ENCODE data around the gene UTP25.

Gene UTP25

GRCh38 chr1:209807509-209807908 is 20.3 kb upstream of the UTP25 start:
- no peak for DNase-seq

DNA sequence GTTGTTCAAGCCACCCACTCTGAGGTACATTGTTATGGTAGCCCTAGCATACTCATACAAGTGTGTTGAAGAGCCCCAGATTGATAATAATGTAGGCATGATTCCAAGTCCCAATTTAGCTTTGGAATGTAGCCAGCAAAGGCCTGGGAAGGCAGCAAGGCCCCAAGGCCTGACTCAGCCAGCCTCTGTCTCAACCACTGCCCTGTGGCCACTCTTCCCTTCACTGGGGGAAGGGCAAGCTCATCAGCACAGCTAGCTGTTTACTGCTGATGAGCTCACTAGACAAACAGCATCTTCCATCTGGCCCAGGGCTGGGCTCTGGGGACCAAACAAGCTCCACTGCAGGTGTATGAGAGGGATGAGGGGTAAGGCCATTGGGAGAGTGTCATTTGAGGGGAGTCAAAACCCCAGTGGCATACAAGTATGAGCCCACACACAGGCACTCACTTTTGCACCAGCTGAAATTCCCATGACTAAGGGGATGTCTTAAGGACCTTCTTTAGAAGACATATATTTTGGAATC is 19.7 kb upstream of the UTP25 start:
- DNase-seq = no peak

- no peak for DNase-seq
Observed at GRCh38 chr1:209809611-209810010, 18.2 kb upstream of the UTP25 start.

DNA sequence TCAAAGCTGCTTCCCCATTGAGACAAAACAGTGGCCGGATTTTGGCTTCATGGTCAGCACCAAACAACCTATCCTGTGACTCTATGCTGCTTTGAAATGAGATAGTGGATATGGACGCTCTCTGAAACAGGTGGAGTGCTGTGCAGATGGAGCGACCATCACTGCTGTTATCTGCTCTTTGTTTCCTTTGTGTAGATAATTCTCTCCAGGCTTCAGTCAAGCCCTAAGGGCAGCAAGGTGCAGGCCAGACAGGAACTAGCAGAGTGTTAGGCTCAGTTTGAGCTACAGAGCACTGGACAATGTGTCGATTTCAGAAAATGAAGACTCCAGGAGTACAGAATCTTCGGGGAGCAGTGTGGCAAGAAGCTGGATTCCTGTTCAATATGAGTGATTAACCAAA is 17.0 kb upstream of the UTP25 start:
- no peak for DNase-seq

GRCh38 chr1:209813902-209814301 is 13.9 kb upstream of the UTP25 start:
- no peak for DNase-seq

DNA sequence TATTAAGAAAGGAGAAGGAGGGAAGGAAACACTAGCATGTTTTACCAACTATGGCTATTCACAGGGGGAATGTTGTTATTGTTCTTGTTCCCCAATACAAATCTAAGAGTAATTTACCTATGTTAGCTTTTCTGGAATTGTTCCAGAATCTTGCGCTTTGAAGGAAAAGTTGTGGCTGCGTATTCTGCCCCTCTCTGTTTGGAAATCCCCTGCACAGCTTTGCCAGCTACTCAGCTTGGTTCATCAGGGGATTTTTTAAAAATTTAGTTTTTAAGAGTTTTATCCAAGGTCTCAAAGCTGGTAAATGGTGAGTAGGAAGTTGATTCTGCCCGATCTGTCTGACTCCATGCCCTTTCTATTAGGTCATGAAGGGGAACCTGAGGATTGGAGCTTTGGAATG is 12.3 kb upstream of the UTP25 start:
- no peak for DNase-seq

DNA sequence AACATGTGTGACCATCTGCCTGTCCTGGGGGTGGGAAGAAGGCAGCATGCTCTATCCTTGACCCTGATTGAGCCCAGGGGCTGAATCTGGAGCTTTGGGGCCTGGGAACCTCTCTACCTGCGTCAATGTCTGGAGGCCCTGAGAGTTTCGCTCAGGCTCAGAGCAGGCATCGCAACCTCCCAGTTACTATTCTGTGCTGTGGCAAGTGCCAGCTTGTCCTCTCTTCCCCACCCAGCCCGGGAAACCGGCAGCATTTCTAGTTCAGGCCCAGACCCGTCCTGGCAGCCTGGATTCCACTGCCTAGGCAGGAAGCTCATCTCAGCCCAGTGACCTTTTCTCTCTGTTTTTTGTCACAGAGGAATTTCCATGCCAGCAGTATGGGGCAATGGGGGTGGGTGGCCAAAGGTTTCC is 11.8 kb upstream of the UTP25 start:
- no peak for DNase-seq

DNA sequence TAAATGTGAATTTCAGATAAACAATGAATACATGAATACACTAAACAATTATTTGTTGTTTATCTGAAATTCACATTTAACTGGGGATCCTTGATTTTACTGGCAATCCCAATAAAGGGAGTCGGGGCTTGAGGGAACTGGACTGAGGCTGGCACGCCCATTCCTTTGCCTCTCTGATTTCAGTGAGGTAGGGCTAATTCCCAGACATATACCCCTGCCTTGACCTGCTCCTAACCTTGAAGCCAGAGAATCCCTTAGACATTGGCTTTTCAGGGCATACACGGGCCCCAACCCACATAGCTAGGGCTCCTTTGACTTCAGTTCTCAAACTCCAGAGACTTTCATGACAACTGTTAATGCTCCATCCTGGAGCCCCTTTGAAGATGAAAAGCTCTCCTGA is 10.8 kb upstream of the UTP25 start:
- no peak for DNase-seq

DNA sequence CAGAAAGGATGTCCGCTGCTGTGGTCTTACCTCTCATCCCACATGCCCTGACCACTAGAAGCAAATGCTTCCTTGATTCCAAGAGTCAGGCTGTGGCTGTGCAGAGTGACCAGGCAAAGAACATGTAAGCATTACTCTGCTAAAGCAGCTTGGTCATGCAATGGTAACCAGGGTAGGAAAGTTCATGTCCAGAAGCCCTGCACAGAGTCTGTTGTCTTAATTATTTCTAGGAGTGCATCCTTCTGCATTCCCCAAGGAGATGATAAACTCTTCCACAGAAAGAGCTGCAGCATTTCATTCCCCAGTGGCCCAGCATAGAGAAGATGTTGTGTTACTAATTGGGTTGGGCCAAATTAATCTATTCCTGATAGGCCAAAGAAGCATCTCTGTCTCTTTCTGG is 10.1 kb upstream of the UTP25 start:
- DNase-seq = no peak

DNA sequence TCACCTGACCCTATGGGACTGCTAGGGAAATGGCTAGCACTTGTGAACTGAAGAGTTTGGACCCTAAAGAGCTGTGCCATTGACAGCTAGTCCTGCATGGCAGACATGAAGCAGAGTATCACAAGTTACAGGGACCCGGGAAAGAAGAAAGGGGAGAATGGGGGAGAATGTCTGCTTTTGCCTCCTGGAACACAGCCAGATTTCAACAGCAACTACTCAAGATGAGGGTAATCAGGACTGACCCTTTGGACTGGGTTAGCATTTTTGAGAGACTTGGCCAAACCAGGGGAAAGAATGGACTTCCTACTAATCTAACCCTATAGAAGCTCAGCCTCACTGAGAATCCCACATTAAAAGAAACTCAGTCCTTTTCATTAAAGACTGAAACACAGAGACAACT is 8.7 kb upstream of the UTP25 start:
- no peak for DNase-seq

GRCh38 chr1:209820986-209821385 is 6.8 kb upstream of the UTP25 start:
- no peak for DNase-seq

- no peak for DNase-seq
Observed at GRCh38 chr1:209822706-209823105, 5.1 kb upstream of the UTP25 start.

- no peak for DNase-seq
Observed at GRCh38 chr1:209823143-209824041, 4.4 kb upstream of the UTP25 start.

DNA sequence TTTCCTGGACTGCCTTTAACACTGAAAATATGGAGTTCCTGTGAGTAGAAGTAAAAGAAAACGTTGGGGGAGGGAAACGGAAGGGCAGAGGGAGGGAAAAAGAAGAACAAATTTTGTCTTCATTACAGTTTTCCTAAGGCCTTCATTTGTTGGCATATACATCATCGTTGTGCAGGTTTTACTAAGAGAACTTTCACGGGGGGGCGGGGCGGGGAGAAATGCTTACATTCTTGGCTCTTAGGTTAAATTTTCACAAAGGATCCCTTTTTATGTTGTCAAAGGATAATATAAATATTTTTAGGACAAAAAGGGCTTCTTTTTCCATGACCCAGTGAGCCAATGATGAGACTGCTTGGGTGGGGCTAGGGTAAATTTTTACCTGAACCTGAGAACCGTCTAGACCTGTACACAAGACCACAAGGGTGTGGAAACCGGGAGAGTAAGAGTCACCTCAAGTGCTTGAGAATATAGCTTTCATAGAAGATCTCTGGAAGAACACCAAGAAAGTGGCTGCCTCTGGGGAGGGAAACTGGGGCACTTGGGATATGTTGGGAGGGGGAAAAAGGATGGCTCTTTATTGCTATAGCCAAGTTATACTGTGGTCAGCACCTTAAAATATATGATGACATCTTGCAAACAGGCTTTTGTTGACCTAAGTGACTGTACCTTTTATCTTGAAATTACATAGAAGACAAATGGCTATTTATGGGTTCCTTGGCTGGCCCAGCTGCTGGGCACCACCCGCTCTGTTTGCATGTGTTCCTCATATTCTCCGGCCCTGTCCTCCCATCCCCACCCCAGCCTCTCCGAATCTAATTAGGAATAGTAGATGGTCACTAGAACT is 2.0 kb upstream of the UTP25 start:
- DNase-seq = no peak

- no peak for DNase-seq
Observed at GRCh38 chr1:209829716-209830115, 1.9 kb downstream of the UTP25 start.

- no peak for DNase-seq
Observed at GRCh38 chr1:209830722-209831121, 3.0 kb downstream of the UTP25 start.

DNA sequence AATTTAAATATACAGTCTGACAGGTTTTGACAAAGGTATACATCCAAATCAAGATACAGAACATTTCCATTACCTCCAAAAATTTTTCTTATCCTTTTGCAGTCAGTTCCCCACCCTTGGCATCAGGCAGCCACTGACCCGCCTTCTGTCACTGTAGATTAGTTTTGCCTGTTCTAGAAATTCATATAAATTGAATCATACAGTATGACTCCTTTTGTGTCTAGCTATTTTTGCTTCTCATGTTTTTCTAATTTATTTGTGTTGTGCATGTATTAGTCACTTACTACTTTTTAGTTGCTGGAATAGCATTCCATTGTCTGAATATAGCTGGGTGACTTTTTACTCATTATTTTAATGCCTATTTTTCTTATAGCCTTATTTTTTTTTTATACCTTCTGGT is 3.8 kb downstream of the UTP25 start:
- no peak for DNase-seq

GRCh38 chr1:209835782-209836298 is 8.1 kb downstream of the UTP25 start:
- DNase-seq = no peak

GRCh38 chr1:209837671-209838070 is 9.9 kb downstream of the UTP25 start:
- no peak for DNase-seq

- no peak for DNase-seq
Observed at GRCh38 chr1:209838537-209838936, 10.8 kb downstream of the UTP25 start.

DNA sequence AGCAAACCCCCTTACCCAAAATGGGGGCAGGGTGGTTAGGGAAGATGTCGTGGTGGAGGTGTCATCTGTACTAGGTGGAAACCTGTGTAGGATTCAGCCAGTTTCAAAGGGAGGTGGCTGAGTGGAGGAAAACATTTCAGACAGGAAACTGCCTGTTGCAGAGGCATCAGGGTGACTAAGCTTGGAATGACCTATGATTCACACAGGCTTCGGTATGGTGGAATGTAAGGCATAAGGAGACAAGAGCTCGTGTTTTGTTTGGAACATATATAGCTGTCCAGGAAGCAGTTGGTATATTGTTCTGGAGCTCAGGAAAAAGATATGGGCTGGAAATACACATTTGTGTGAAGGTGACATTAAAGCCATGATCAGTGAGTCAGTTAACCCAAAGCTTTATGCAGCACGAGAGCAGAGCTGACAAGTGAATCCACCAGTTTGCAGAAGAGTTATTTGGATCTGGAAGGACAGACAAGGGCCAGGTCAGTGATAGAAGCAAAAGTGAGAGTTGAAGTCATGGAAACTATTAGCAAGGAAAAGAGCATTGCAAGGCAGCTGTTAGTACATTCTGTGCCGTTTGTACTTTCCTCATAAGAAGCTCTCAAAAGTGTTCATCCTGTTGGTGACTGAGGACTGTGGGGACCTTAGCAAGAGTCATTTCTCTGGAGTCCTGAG is 12.2 kb downstream of the UTP25 start:
- DNase-seq = no peak

DNA sequence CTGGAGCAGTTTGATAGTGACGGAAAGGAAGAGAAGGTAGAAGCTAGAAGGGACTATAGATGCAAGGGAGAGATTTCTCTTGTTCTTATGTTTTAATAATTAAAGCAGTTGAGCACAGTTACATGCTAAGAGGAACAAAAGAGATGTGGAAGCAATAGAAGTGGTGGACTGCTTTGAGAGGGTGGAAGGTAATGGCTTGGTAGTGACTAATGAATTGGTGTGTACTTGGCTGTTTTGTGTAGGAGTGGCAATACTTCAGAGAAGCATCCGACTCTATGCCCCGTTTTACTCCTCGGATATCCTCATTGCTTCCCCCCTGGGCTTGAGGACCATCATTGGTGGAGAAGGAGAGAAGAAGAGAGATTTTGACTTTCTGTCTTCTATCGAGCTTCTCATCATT is 12.8 kb downstream of the UTP25 start:
- no peak for DNase-seq
